ENCODE results near the gene ST3GAL6.
"Not testable (repeated sequence)": the region's sequence is repeated elsewhere in the genome, so short reads cannot be mapped to it uniquely, and the experiment has no call there.

Gene ST3GAL6

GRCh38 chr3:98827221-98827920 lies 64.2 kb downstream of the ST3GAL6 start:
- H3K4me3 ChIP-seq (ENCODE audit: low read depth, low read length), result no peak overlapping the region
- no peak for TF ChIP-seq CTCF (IDR thresholded peaks at IDR 0.05; ENCODE audit: insufficient read depth, low read depth, low read length, missing control alignments)
- no peak for DNase-seq (ENCODE audit: low read depth)

DNA sequence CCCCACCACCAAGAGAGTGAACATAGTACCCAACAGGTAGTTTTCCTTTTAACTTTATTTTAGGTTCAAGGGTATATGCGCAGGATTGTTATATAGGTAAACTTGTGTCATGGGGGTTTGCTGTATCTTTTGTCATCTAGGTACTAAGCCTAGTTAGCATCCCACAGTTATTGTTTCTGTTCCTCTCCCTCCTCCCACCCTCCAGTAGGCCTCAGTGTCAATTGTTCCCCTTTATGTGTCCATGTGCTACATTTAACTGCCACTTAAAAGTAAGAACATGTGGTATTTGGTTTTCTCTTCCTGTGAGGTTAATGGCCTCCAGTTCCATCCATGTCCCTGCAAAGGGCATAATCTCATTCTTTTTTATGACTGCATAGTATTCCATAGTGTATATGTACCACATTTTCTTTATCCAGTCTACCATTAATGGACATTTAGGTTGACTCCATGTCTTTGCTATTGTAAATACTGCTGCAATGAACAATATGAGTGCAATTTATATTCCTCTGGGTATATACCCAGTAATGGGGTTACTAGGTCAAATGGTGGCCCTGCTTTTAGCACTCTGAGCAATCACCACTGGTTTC lies 66.2 kb downstream of the ST3GAL6 start:
- no peak for DNase-seq (ENCODE audit: low read depth)
- TF ChIP-seq CTCF (IDR thresholded peaks at IDR 0.05; ENCODE audit: insufficient read depth, low read depth, low read length, missing control alignments), result no peak
- no peak overlapping the region for H3K4me3 ChIP-seq (ENCODE audit: low read depth, low read length)

DNA sequence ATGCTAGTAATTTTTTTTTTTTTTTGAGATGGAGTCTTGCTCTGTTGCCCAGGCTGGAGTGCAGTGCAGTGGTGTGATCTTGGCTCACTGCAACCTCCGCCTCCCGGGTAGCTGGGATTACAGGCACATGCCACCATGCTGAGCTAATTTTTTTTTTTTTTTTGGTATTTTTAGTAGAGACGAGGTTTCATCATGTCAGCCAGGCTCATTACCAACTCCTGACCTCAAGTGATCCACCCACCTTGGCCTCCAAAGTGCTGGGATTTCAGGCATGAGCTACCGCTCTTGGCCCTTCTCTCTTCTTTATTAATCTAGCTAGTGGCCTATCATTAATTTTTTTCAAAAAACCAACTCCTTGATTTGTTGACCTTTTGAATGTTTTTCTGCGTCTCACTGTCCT lies 67.9 kb downstream of the ST3GAL6 start:
- DNase-seq (ENCODE audit: low read depth); H3K4me3 ChIP-seq (ENCODE audit: low read depth, low read length): not testable (repeated sequence)

GRCh38 chr3:98839846-98840245 lies 76.7 kb downstream of the ST3GAL6 start:
- no peak overlapping the region for H3K4me3 ChIP-seq (ENCODE audit: low read depth, low read length)
- TF ChIP-seq CTCF (IDR thresholded peaks at IDR 0.05; ENCODE audit: insufficient read depth, low read depth, low read length, missing control alignments), result no peak
- no peak for DNase-seq (ENCODE audit: low read depth)

GRCh38 chr3:98843266-98843959 lies 80.3 kb downstream of the ST3GAL6 start:
- TF ChIP-seq CTCF (IDR thresholded peaks at IDR 0.05; ENCODE audit: insufficient read depth, low read depth, low read length, missing control alignments), result no peak
- no peak overlapping the region for H3K4me3 ChIP-seq (ENCODE audit: low read depth, low read length)
- no peak for DNase-seq (ENCODE audit: low read depth)

Data from GM12865 (cell line).